Neural cell (in vitro differentiated cells): Measurements from ENCODE around the gene NELL1.

Experiments
- EP300 ChIP-seq: fragments of 450-650 bp; conservative IDR thresholded peaks from 2 replicates; pipeline ENCODE4 v1.6.1; 2014; ENCODE audit warnings: antibody characterized with exemption, mild to moderate bottlenecking, moderate library complexity; ENCODE audit not compliant: poor library complexity, severe bottlenecking
- EZH2 ChIP-seq: fragments of 200-600, 300-800 bp; shearing (Covaris generic), sonication (generic); IDR thresholded peaks from 2 replicates; pipeline ENCODE4 v1.6.1; 2014; ENCODE audit warnings: antibody characterized with exemption, low read length, borderline replicate concordance, mild to moderate bottlenecking; ENCODE audit not compliant: insufficient read depth, poor library complexity, severe bottlenecking
- MXI1 ChIP-seq: fragments of 450-650 bp; conservative IDR thresholded peaks from 2 replicates; pipeline ENCODE4 v1.6.1; 2014; ENCODE audit warnings: antibody characterized with exemption, mild to moderate bottlenecking; ENCODE audit not compliant: poor library complexity, severe bottlenecking
- POLR2AphosphoS5 ChIP-seq: IDR thresholded peaks from 2 replicates; pipeline ENCODE4 v1.6.1; 2012
- RAD21 ChIP-seq: fragments of 450-650 bp; conservative IDR thresholded peaks from 2 replicates; pipeline ENCODE4 v1.6.1; 2014; ENCODE audit warnings: antibody characterized with exemption, mild to moderate bottlenecking, moderate library complexity
- TAF1 ChIP-seq: IDR thresholded peaks from 2 replicates; pipeline ENCODE4 v1.6.1; 2012; ENCODE audit warnings: low read depth
- TF ChIP-seq, protein P1 (sequence below): fragments of 450-650 bp; IDR thresholded peaks from 2 replicates; pipeline ENCODE4 v1.5.1; 2014; ENCODE audit warnings: antibody characterized with exemption, mild to moderate bottlenecking, moderate library complexity; ENCODE audit not compliant: poor library complexity, severe bottlenecking

DNA sequence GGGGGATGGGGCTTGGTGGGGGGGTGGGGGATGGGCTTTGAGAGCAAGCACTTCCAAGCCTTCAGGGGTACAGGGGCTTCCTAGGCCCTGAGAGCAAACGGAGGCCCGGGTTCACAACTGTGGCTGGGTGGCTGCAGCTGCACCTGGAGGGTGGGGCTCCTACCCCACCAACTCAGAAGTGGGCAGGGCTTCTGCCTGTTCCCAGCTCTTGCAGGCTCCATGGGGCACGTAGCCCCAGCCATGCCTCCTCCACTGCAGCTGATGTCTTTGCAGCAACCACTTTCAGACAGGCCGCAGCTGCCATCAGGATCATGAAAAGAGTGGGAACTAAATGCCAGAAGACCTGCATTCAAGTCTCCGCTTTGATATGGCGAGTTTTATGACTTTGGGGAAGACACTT, 464.3 kb downstream of the NELL1 start:
- TF ChIP-seq EZH2 (no peak), MXI1 (no peak), EP300 (no peak), POLR2AphosphoS5 (no peak), RAD21 (no peak), TAF1 (no peak)
- TF ChIP-seq, protein P1, sequence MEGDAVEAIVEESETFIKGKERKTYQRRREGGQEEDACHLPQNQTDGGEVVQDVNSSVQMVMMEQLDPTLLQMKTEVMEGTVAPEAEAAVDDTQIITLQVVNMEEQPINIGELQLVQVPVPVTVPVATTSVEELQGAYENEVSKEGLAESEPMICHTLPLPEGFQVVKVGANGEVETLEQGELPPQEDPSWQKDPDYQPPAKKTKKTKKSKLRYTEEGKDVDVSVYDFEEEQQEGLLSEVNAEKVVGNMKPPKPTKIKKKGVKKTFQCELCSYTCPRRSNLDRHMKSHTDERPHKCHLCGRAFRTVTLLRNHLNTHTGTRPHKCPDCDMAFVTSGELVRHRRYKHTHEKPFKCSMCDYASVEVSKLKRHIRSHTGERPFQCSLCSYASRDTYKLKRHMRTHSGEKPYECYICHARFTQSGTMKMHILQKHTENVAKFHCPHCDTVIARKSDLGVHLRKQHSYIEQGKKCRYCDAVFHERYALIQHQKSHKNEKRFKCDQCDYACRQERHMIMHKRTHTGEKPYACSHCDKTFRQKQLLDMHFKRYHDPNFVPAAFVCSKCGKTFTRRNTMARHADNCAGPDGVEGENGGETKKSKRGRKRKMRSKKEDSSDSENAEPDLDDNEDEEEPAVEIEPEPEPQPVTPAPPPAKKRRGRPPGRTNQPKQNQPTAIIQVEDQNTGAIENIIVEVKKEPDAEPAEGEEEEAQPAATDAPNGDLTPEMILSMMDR = no peak
